ENCODE measurements around the gene HTR1D.
"Not testable (repeated sequence)": the region's sequence is repeated elsewhere in the genome, so short reads cannot be mapped to it uniquely, and the experiment has no call there.

Gene HTR1D

GRCh38 chr1:23216771-23217420 lies 406 bp downstream of the HTR1D start:
- DNase-seq (ENCODE audit: low read depth): no peak

- no peak for DNase-seq (ENCODE audit: low read depth)
These were observed 1.4 kb downstream of the HTR1D start for GRCh38 chr1:23215751-23216449.

DNA sequence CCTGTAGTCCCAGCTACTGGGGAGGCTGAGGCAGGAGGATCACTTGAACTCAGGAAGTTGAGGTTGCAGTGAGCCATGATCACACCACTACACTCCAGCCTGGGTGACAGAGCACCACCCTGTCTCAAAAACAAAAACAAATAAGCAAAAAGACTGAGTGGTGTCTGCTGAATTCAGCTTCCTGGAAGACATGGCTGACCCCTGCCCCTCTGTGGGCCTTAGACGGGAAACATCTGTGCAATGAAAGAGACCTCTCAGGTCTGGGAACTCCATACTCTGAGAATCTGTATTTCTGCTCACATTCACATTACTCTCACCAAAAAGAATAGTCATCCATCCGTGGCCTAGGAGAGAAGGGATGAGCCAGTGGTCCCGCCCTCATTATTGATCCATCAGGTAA lies 2.0 kb downstream of the HTR1D start:
- DNase-seq (ENCODE audit: low read depth): no peak

- DNase-seq (ENCODE audit: low read depth): no peak
These were observed 2.7 kb downstream of the HTR1D start for GRCh38 chr1:23214640-23215039.

DNA sequence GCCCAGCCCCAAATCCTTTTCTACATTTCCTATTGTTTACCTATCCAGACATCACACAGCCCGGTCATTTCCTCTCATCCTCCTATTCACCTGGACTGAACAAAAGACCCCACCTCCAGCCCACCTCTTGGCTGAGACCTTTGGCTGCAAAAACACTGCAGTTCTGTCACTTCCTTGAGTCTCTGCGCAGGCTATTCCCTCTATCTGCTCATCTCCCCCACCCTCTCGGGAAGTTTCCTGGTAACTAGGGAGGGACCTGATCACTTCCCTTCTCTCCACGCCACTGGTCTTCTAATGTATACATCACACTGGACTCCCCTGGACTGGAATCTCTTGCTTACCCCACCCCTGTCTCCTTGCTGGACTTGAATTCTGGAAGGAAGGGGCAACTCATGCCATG lies 5.3 kb downstream of the HTR1D start:
- DNase-seq (ENCODE audit: low read depth): no peak

GRCh38 chr1:23210963-23211362 lies 6.3 kb downstream of the HTR1D start:
- DNase-seq (ENCODE audit: low read depth): no peak

DNA sequence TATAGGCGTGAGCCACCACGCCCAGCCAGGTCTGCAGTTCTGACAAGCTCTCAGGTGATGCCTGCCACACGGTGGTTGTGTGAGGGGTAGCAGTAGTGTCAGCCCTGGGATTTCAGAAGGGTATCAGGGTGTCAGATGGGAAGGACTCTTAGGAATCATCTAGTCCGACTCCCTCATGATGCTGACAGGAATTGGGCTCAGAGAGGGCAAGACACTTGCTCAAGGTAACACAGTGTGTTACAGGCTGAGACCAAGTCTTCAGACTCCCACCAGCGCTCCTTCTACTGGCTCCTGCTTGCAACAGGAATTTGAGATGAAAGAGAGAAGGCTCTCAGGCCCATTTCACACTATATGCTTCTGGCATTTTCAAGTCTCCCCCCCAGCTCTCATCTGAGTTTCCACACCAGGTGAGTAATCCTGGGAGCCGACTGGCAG lies 6.9 kb downstream of the HTR1D start:
- DNase-seq (ENCODE audit: low read depth): no peak

- DNase-seq (ENCODE audit: low read depth): no peak
These were observed 7.5 kb downstream of the HTR1D start for GRCh38 chr1:23209770-23210169.

DNA sequence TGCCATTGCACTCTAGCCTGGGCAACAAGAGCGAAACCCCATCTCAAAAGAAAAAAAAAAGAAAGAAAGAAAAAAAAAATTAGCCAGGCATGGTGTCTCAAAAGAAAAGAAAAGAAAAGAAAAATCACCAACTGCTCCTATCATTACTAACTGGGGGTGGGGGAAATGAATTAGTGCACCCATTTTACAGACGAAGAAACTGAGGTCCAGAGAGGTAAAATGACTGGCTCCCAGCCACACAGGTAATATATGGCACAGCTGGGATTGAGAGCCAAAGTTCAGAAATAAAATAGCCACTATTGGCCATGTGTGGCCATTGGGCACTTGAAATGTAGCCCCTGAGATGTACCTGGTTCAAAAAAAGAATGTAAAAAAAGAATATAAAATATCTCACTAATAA lies 8.8 kb downstream of the HTR1D start:
- no peak for DNase-seq (ENCODE audit: low read depth)

DNA sequence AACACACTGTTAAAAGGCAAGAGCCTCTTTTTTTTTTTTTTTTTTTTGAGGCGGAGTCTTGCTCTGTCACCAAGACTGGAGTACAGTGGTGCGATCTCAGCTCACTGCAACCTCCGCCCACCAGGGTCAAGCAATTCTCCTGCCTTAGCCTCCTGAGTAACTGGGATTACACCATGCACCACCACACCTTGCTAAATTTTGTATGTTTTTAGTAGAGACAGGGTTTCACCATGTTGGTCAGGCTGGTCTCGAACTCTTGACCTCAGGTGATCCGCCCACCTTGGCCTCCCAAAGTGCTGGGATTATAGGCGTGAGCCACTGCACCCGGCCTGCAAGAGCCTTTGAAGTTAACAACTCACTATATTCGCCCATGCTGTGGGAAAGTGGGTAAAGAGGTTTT lies 9.6 kb downstream of the HTR1D start:
- not testable (repeated sequence) for DNase-seq (ENCODE audit: low read depth)

DNA sequence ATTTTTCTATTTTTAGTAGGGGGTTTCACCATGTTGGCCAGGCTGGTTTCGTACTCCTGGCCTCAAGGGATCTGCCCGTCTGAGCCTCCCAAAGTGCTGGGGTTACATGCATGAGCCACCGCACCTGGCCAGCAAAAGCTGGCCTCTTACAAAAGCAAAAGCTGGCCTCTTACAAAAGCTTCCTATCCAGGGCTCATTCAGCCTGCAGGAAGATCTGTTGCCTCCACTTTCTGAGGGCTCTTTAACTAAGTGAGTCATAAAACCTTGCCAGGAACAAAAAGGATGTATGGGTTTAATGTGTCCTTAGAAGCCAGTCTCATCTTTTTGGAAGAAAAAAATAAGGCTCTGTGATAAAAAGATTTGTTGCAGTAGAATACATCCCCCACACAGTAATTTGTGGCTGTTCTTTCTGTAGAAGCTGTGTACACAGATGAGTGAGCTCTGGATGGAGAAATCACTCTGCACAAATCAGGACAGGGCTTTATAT lies 15.0 kb downstream of the HTR1D start:
- DNase-seq (ENCODE audit: low read depth): no peak

- no peak for DNase-seq (ENCODE audit: low read depth)
These were observed 16.4 kb downstream of the HTR1D start for GRCh38 chr1:23200883-23201282.

GRCh38 chr1:23198373-23198772 lies 18.9 kb downstream of the HTR1D start:
- DNase-seq (ENCODE audit: low read depth): peak; percentile 95

GRCh38 chr1:23196627-23197328 lies 20.5 kb downstream of the HTR1D start:
- peak; percentile 99 for DNase-seq (ENCODE audit: low read depth)

DNA sequence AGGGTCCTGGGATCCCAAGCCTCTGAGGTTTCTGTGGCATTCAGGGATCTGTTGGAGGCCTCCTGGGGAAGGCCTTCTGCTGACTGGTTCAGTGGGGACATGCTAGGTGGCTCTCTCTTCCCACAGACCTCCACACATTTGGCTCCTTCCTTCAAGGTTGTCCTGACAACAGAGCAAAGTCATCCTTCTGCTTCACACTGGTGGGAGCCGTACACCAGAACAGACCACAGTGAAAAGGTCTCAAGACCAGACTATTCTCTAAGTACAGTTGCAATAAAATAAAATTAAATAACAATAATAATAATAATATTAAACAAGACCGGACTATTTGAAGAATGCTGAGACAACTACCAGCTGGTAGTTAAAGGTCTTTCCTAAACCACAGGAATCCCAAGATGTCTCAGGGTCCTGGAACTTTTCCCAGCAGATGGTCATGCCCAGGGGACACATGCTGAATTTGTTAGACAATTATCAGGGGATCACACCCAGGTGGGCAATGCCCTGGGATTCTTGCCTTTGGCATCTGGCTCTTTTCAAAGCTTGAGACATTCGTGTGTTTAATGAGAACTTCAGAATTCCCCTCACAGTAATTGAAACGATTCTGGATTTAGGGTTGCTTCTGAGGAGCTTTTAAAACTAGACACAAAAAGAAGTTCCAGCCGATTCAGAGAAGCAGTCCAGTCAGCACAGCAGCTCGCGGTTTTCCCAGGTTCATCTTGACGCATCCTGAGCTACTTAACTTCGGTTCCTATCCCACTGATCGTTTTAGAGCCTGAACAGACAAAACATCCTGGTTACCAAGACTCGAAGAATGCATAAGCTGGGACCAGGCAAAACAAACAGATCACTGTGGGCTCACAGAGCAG lies 22.9 kb downstream of the HTR1D start:
- DNase-seq (ENCODE audit: low read depth): peak; percentile 91

DNA sequence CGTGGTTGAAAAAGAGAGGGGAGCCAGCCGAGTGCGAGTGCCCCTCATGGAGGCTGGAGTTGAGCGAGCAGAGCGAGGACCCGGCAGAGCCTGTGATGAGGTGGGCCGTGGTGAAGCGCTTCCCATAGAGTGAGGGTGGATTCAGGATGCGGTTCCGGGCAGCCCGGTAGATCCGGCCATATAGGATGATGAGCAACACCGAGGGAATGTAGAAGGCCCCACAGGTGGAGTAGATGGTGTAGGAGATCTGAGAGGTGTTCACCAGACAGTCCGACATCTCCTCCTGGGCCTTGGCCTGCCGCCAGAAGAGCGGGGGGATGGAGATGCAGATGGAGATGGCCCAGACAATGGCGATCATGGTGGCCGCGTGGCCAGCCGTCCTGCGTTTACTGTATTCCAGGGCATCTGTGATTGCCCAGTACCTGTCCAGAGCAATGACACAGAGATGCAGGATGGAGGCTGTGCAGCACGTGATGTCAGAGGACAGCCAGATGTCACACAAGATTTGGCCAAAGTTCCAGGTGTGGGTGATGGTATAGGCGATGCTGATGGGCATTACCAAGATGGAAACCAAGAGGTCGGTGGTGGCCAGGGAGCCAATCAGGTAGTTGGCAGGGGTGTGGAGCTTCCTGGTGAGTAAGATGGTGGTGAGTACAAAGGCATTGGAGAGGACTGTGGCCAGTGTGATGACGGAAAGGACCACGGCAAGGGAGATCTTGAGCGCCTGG lies 23.7 kb downstream of the HTR1D start:
- DNase-seq (ENCODE audit: low read depth): no peak

DNA sequence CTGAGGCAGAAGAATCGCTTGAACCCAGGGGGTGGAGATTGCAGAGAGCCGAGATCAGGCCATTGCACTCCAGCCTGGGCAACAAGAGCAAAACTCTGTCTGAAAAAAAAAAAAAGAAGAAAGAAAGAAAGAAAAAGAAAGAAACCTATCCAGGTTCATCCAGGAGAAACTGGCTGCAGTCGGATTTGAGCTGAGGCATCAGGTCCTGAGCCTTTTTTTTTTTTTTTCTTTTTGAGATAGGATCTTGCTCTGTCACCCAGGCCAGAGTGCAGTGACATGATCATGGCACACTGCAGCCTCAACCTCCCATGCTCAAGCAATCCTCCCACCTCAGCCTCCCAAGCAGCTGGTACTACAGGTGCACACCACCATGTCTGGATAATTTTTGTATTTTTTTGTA lies 26.1 kb downstream of the HTR1D start:
- DNase-seq (ENCODE audit: low read depth): no peak

DNA sequence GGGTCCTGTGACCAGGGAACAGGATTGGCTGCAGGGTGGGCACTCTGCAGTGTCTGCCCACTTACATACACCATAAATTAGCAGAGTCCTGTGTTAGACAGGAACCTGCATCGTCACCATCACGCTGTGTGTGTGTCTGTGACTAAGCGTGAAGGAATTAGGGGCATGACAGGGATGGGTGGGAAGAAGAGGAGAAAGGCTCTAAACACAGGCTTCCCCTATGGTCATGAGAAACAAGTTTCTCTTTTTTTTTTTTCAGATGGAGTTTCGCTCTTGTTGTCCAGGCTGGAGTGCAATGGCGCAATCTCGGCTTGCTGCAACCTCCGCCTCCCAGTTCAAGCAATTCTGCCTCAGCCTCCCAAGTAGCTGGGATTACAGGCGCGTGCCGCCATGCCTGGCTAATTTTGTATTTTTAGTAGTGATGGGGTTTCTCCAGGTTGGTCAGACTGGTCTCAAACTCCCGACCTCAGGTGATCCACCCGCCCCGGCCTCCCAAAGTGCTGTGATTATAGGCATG lies 28.3 kb downstream of the HTR1D start:
- peak; percentile 99 for DNase-seq (ENCODE audit: low read depth)

DNA sequence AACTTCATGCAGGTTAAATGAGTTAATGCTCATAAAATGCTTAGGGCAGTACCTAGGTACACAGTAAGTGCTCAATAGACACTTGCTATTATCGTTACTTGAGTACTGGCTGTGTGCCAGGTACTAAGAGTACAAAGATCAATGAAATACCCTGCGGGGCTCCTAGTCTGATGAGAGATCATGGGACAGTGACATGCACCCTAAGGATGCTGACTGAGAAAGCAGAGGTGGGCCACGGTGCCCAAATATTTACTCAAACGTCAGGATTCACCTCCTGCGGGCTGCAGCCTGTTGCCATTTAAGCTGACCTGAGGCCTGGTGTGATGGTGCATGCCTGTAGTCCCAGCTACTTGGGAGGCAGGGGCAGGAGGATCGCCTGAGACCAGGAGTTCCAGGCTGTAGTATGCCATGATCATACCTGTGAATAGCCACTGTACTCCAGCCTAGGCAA lies 28.8 kb downstream of the HTR1D start:
- DNase-seq (ENCODE audit: low read depth): no peak

DNA sequence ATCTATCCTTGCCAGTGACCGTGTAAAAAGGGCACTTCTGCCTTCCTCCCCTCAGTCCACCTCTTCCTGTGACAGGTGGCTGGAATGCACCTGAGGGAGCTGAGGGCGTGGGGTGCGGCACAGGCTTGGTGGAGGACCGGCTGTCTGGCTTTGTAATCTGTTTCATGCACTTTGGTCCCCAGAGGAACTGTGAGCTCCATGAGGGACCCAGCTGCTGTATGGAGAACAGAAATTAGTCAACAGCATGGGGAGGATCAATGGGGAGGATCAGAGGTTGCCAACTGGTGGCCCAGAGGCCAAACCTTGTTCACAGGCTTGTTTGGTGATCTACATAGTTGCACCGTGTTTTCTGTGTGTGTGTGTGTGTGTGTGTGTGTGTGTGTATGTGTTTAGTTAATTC lies 29.7 kb downstream of the HTR1D start:
- no peak for DNase-seq (ENCODE audit: low read depth)

DNA sequence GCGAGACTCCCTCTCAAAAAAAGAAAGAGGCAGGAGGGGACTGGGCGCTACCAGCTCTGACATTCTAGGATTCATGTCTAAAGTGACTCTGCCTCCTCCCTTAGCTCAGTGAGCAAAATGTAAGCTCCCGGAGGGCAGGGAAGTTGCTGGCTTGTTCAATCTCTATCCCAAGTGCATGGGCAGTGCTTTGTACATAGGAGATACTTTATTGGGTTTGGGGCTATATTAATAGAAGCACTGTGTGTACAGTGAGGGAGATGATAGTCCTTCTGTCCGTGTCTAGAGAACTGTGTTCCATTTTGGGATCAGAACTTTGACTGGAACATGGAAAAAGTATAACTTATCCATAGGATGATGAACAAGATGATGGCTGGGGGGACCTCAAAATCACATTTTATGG lies 31.9 kb downstream of the HTR1D start:
- no peak for DNase-seq (ENCODE audit: low read depth)
